Kidney epithelial cell (primary cell): ENCODE measurements around the gene AFF1. TPM values are rescaled to one million over a fixed set of nuclear protein-coding genes. Genes with fewer than 3 reads are reported as not detected.

Source experiments
- DNase-seq: peaks from one replicate; pipeline ENCODE4 v3.0.0-alpha.2; 2010; ENCODE audit warnings: low read depth
- H3K27me3 ChIP-seq: 2 replicates; pipeline ENCODE4 v1.6.0; 2011; ENCODE audit warnings: low read length; ENCODE audit not compliant: control insufficient read depth, insufficient read depth
- H3K36me3 ChIP-seq: 2 replicates; pipeline ENCODE4 v1.5.1; 2011; ENCODE audit warnings: low read length; ENCODE audit not compliant: control insufficient read depth, insufficient read depth
- H3K4me3 ChIP-seq: 2 replicates; pipeline ENCODE4 v1.5.1; 2011; ENCODE audit warnings: low read depth, mild to moderate bottlenecking, control low read depth, low read length
- total RNA-seq: library from RNA; depleted of rRNA; stranded (reverse); fragments of >200 nt; gene quantifications from 2 replicates; pipeline ENCODE4 v1.2.3, GENCODE V29; 2015
- TF ChIP-seq, protein P1 (sequence below): IDR thresholded peaks from 2 replicates; pipeline ENCODE4 v1.5.1; 2011; ENCODE audit warnings: mild to moderate bottlenecking, moderate library complexity, low read length, control low read depth, inconsistent platforms; ENCODE audit not compliant: insufficient read depth, poor library complexity, severe bottlenecking

The AFF1 gene
- total RNA-seq, 1 donor from 2014 or later: 16.9 TPM

DNA sequence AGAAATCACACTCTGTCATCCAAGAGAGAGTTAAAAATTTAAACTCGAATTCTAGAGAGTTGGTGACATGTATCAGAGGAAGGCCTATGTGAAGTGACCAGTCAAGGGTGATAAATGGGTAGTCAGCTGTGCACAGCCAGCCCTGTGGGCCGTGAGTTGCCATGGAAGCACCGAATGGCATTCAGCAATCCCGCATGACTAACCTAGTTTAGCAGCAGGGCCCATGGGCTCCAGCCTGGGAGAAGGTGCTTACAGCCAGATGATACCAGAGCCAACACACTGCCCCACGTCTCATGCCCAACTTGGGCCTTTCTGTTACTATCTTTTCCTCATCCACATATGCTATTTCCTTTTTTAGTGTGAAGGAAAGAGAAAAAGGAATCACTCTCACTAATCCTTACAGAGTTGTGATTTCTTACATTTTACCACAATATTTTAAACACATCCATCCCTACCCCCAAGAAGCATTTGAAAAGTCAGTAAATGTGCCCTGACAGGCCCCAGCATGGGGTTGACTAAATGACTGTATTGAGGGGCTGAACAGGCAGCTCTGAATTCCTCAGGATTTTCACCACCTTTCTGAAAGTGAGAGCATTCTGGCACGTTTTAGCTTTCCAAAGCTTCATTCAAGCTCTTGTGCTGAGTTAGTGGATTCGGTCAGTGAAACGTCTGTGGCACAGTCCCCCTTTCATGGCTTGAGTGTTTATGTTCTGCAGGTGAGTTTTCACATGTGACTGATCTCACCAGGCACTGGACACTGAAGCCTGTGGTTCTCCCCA lies 104.2 kb downstream of the AFF1 start:
- Histone ChIP-seq H3K4me3 (no peak overlapping the region), H3K27me3 (no peaks in the 10 kb centered on the region), H3K36me3 (no peaks in the 10 kb centered on the region)
- peak; percentile 94 for DNase-seq
- TF ChIP-seq, protein P1, sequence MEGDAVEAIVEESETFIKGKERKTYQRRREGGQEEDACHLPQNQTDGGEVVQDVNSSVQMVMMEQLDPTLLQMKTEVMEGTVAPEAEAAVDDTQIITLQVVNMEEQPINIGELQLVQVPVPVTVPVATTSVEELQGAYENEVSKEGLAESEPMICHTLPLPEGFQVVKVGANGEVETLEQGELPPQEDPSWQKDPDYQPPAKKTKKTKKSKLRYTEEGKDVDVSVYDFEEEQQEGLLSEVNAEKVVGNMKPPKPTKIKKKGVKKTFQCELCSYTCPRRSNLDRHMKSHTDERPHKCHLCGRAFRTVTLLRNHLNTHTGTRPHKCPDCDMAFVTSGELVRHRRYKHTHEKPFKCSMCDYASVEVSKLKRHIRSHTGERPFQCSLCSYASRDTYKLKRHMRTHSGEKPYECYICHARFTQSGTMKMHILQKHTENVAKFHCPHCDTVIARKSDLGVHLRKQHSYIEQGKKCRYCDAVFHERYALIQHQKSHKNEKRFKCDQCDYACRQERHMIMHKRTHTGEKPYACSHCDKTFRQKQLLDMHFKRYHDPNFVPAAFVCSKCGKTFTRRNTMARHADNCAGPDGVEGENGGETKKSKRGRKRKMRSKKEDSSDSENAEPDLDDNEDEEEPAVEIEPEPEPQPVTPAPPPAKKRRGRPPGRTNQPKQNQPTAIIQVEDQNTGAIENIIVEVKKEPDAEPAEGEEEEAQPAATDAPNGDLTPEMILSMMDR: no peak

DNA sequence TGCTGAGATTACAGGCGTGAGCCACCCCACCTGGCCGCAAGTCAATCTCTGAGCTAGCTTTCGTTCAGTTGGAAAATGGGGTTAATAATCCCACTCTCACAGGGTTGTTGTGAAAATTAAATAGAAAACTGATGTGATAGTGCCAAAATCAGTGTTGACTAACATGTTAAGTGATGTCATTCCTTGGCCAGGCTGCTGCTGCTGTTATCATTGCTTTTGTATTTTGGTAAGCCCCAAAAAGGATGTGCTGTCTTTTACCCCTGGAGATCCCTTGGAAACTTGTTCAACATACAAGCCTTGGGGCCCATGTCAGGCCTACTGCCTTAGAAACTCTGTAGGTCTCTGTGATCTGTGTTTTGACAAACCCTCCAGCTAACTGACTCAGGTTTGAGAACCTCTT lies 106.3 kb downstream of the AFF1 start:
- H3K36me3 ChIP-seq: no peaks in the 10 kb centered on the region
- DNase-seq: no peak
- TF ChIP-seq, protein P1: no peak

DNA sequence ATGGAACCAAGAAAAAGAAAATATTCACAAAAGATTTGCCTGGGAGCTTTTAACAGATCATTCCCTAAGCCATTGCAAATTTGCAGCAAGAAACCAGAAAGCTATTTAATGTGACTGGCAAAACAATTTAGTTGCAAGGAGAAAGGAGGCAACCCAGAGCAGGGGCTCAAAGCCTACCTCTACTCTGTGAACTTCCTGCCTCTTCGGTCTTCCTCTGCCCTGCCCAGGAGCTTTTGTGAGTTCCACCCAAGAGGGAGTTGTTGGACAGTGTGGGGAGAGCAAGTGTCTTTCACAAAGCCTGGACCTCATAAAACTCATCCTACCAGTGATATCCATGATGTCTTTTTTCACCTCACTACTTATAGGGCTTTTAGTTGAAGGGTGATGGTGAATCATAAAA lies 107.4 kb downstream of the AFF1 start:
- Histone ChIP-seq H3K4me3 (no peak overlapping the region), H3K27me3 (no peaks in the 10 kb centered on the region), H3K36me3 (peaks cover 1% of the 10 kb centered on the region)
- no peak for DNase-seq
- TF ChIP-seq, protein P1: no peak

More for the DNA sequence above, 106.3 kb downstream of the AFF1 start:
- Histone ChIP-seq H3K27me3 (no peaks in the 10 kb centered on the region), H3K4me3 (no peak overlapping the region)

DNA sequence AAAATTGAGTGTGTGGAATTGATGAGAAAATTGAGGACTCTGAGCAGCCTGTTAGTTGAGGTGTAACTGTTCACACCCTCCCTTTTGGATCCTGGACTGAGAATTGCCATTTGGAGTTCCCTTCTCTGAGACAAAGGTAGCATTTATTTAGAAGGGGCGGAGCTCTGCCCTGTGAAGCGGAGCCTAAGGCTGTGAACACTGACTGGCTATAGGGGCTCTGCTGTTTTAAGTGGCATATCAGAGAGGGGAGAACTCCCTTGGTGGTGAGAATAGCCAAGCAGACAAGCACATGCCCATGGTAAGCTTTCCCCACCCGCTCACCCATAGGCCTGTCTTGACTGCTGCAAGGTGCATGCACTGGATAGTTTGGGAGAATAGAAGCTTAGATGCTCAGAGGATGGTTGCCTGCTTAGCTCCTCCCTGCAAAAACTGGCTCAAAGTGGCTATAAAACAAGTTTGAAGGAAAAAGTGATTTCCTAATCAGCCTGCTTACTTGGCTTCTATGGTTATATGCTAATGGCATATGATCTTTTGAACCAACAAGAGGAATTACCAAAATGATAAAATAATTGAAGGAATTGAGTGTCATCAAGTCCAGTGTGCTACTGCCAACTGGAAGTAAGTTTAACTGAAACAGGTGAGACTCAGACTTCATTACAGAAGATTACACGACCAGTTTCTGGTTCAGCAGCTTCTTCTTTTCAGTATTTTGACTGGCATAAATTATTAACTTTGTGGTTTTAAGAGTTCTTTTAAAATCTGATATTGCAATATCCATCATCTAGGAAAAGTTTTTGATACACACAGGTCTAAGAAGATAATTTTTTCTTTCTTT lies 108.4 kb downstream of the AFF1 start:
- Histone ChIP-seq H3K4me3 (no peak overlapping the region), H3K36me3 (peaks cover 1% of the 10 kb centered on the region), H3K27me3 (no peaks in the 10 kb centered on the region)
- TF ChIP-seq, protein P1: no peak
- DNase-seq: no peak

DNA sequence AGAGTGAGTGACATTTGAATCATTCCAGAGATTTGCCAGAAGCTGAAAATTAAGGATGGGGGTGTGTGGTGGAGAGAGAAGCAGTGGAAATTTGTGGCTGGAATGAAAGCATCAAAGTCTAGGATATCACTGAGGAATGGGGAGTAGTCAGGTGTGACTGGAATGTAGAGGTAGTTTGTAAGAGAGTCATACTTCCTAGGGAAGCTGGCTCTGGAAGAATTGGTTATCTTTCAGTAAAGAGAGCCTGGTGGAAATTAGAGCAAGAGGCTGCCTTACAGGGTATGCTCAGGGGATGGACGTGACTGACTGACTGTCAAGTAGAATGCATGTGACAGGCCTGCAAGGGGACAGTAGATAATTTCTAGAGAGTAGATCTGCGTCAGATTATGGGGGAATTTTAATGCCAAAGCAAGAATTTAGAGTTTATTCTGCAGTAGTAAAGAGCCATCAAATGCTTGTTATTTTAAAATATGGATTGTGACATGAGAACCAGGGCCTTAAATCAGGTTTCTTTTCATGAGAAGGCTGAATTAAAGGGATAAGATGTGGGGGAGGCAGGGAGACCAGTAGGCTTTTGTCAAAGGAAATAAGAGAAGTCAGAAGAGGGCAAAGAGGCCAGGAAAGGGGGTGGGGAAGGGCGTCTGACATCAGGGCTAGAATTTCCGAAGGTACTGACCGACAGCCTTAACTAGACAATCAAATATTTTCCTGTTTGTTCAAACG lies 109.9 kb downstream of the AFF1 start:
- Histone ChIP-seq H3K27me3 (no peaks in the 10 kb centered on the region), H3K4me3 (no peak overlapping the region), H3K36me3 (peaks cover 1% of the 10 kb centered on the region)
- peak; percentile 48 for DNase-seq
- TF ChIP-seq, protein P1: no peak
